OCI-LY7 (cell line): Measurements from ENCODE around the gene ZNF628. TPM values are rescaled to one million over a fixed set of nuclear protein-coding genes. Genes with fewer than 3 reads are reported as not detected.

ENCODE experiments used
- BruUV-seq: library from RNA; stranded (reverse); fragments of 400-500 nt; replicated peaks from 2 replicates; lab custom pipeline; 2021; lab: Mats Ljungman, UMichigan
- CTCF ChIA-PET: fragments of 300-600 bp; sonication (Branson Sonifier 250); formaldehyde crosslinking; loops from one replicate; lab custom pipeline; 2022; ENCODE audit warnings: antibody characterized with exemption; ENCODE audit not compliant: unreplicated experiment; lab: Charles Lee
- POLR2A ChIA-PET: fragments of 300-600 bp; sonication (Branson Sonifier 250); formaldehyde crosslinking; loops from one replicate; lab custom pipeline; 2022; ENCODE audit warnings: antibody characterized with exemption; lab: Charles Lee
- DNase-seq: peaks from one replicate; pipeline ENCODE4 v3.0.0-alpha.2; 2015; ENCODE audit warnings: low spot score
- H2AFZ ChIP-seq: fragments of 200-600 bp; sonication (generic), shearing (Covaris generic); 2 replicates; pipeline ENCODE4 v1.6.1; 2014; ENCODE audit warnings: mild to moderate bottlenecking, antibody characterized with exemption, low read length, moderate library complexity
- H3K27ac ChIP-seq: fragments of 200-600 bp; sonication (generic); 2 replicates; pipeline ENCODE4 v1.5.1; 2014; ENCODE audit warnings: mixed run types, low read depth, mild to moderate bottlenecking, moderate library complexity, low read length, inconsistent platforms; ENCODE audit not compliant: poor library complexity, severe bottlenecking
- H3K36me3 ChIP-seq: fragments of 200-600 bp; sonication (generic); 2 replicates; pipeline ENCODE4 v1.6.1; 2014; ENCODE audit warnings: mild to moderate bottlenecking, antibody characterized with exemption, low read length, moderate library complexity, mixed read lengths; ENCODE audit not compliant: insufficient read depth
- H3K4me1 ChIP-seq: fragments of 200-600 bp; sonication (generic); 2 replicates; pipeline ENCODE4 v1.5.1; 2014; ENCODE audit warnings: mild to moderate bottlenecking, low read length; ENCODE audit not compliant: insufficient read depth, poor library complexity, severe bottlenecking
- H3K4me2 ChIP-seq: fragments of 200-600 bp; sonication (generic); 2 replicates; pipeline ENCODE4 v1.6.1; 2014; ENCODE audit warnings: mild to moderate bottlenecking, low read length
- H3K4me3 ChIP-seq: fragments of 200-600 bp; sonication (generic); 2 replicates; pipeline ENCODE4 v1.5.1; 2014; ENCODE audit warnings: mild to moderate bottlenecking, low read depth, low read length; ENCODE audit not compliant: poor library complexity, severe bottlenecking
- H3K79me2 ChIP-seq: fragments of 200-600 bp; sonication (generic); 2 replicates; pipeline ENCODE4 v1.6.1; 2016; ENCODE audit warnings: low read depth, mild to moderate bottlenecking, low read length, moderate library complexity, mixed read lengths; ENCODE audit not compliant: insufficient read depth
- H3K9me2 ChIP-seq: fragments of 200-600 bp; sonication (generic); 2 replicates; pipeline ENCODE4 v1.6.1; 2016; ENCODE audit warnings: mild to moderate bottlenecking, low read length, mixed read lengths; ENCODE audit not compliant: insufficient read depth
- H3K9me3 ChIP-seq: fragments of 200-600 bp; sonication (generic); 2 replicates; pipeline ENCODE4 v1.6.1; 2014; ENCODE audit warnings: mild to moderate bottlenecking, mixed run types, low read length, mixed read lengths
- H4K20me1 ChIP-seq: fragments of 200-600 bp; sonication (generic); 2 replicates; pipeline ENCODE4 v1.6.1; 2014; ENCODE audit warnings: mild to moderate bottlenecking, antibody characterized with exemption, low read length, moderate library complexity, mixed read lengths; ENCODE audit not compliant: insufficient read depth
- CTCF ChIP-seq: fragments of 200-600 bp; sonication (generic); conservative IDR thresholded peaks from 2 replicates; pipeline ENCODE4 v1.5.1; 2014; ENCODE audit warnings: mild to moderate bottlenecking, antibody characterized with exemption, low read length, moderate library complexity, mixed read lengths
- EZH2phosphoT487 ChIP-seq: fragments of 200-600 bp; sonication (generic); IDR thresholded peaks from 2 replicates; pipeline ENCODE4 v1.6.1; 2018; ENCODE audit warnings: low read depth, borderline replicate concordance, mild to moderate bottlenecking, mixed run types, antibody characterized with exemption, low read length, moderate library complexity, mixed read lengths
- intact Hi-C: fragments of 100-400 bp; cut with micrococcal nuclease; formaldehyde crosslinking; loops from one replicate; pipeline ENCODE4 v1.10.0; 2022; ENCODE audit not compliant: unreplicated experiment
- total RNA-seq, 2 experiments: library from RNA; depleted of rRNA in 1 of 2; stranded (reverse); fragments of >200 nt in 1 of 2; shearing (Covaris generic) in 1 of 2; gene quantifications; 2 replicates each; pipeline ENCODE4 v1.2.3, GENCODE V29; 2014 to 2022

ZNF628 gene
- total RNA-seq, 2 experiments from 2014 or later, result 5.2 to 10.6 TPM

- H2AFZ ChIP-seq, result no peak overlapping the region
- POLR2A ChIA-PET, result no interaction called here
- BruUV-seq, result no TSS peak
- H3K4me2 ChIP-seq, result no peak overlapping the region
- H3K9me3 ChIP-seq, result no peaks in the 10 kb centered on the region
- H3K4me1 ChIP-seq, result no peaks in the 10 kb centered on the region
- no peaks in the 10 kb centered on the region for H3K79me2 ChIP-seq
- CTCF ChIA-PET, result no interaction called here
- no peaks in the 10 kb centered on the region for H4K20me1 ChIP-seq
- H3K9me2 ChIP-seq, result no peaks in the 10 kb centered on the region
- DNase-seq, result no peak
- intact Hi-C loops, result no loop called here
- no peak for TF ChIP-seq CTCF
- TF ChIP-seq EZH2phosphoT487, result no peak
- H3K4me3 ChIP-seq, result no peak overlapping the region
- no peaks in the 10 kb centered on the region for H3K36me3 ChIP-seq
- no peak overlapping the region for H3K27ac ChIP-seq
Measured at GRCh38 chr19:55436847-55437246, 39.6 kb upstream of the ZNF628 start.

- ChIA-PET CTCF (no interaction called here), POLR2A (no interaction called here)
- no peak overlapping the region for H3K27ac ChIP-seq
- H3K4me2 ChIP-seq, result no peak overlapping the region
- no peaks in the 10 kb centered on the region for H3K9me3 ChIP-seq
- H3K9me2 ChIP-seq, result no peaks in the 10 kb centered on the region
- H2AFZ ChIP-seq, result no peak overlapping the region
- H3K4me1 ChIP-seq, result no peaks in the 10 kb centered on the region
- no peaks in the 10 kb centered on the region for H3K79me2 ChIP-seq
- no peak overlapping the region for H3K4me3 ChIP-seq
- no peaks in the 10 kb centered on the region for H3K36me3 ChIP-seq
- H4K20me1 ChIP-seq, result no peaks in the 10 kb centered on the region
- intact Hi-C loops, result no loop called here
- no TSS peak for BruUV-seq
- TF ChIP-seq EZH2phosphoT487 (no peak), CTCF (no peak)
- DNase-seq, result no peak
Measured at GRCh38 chr19:55437410-55437809, 39.0 kb upstream of the ZNF628 start.

- POLR2A ChIA-PET, result no interaction called here
- no peak for TF ChIP-seq EZH2phosphoT487
- Histone ChIP-seq H3K4me3 (no peak overlapping the region), H3K27ac (no peak overlapping the region), H3K36me3 (no peaks in the 10 kb centered on the region), H3K9me3 (no peaks in the 10 kb centered on the region), H4K20me1 (no peaks in the 10 kb centered on the region), H3K9me2 (no peaks in the 10 kb centered on the region), H2AFZ (no peak overlapping the region), H3K4me1 (no peaks in the 10 kb centered on the region), H3K4me2 (no peak overlapping the region), H3K79me2 (no peaks in the 10 kb centered on the region)
- intact Hi-C loops, result no loop called here
- CTCF ChIA-PET, result no interaction called here
- no TSS peak for BruUV-seq
- DNase-seq, result no peak
Measured at GRCh38 chr19:55439052-55439451, 37.4 kb upstream of the ZNF628 start.
